HL-60 (cell line): ENCODE measurements around the gene SRSF12.

Experiments used
- DNase-seq, 2 experiments: peaks; one replicate each; pipeline ENCODE4 v3.0.0-alpha.2; 2010 to 2020; ENCODE audit warnings: low read depth in 1 of 2, low spot score in 1 of 2
- H3K27ac ChIP-seq: fragments of 250-450 bp; sonication (Bioruptor Pico); replicated peaks from 2 replicates; pipeline ENCODE4 v1.5.1; 2020; ENCODE audit warnings: mild to moderate bottlenecking, moderate library complexity
- H3K27me3 ChIP-seq: fragments of 250-450 bp; sonication (Bioruptor Pico); 2 replicates; pipeline ENCODE4 v1.5.1; 2021; ENCODE audit warnings: mild to moderate bottlenecking, moderate library complexity; ENCODE audit not compliant: insufficient read depth, poor library complexity, severe bottlenecking
- H3K4me3 ChIP-seq: replicated peaks from 2 replicates; pipeline ENCODE4 v1.5.1; 2011; ENCODE audit warnings: mild to moderate bottlenecking, control low read depth, low read length; ENCODE audit not compliant: insufficient read depth
- GABPA ChIP-seq: IDR thresholded peaks from 2 replicates; pipeline ENCODE4 v1.6.1; 2012; ENCODE audit warnings: low read depth
- POLR2AphosphoS5 ChIP-seq: IDR thresholded peaks from 2 replicates; pipeline ENCODE4 v1.6.1; 2012; ENCODE audit warnings: low read depth
- SPI1 ChIP-seq: IDR thresholded peaks from 2 replicates; pipeline ENCODE4 v1.6.1; 2012; ENCODE audit warnings: low read depth, mild to moderate bottlenecking, borderline replicate concordance
- TF ChIP-seq, protein P1 (sequence below): IDR thresholded peaks from one replicate; pipeline ENCODE4 v1.5.1; 2011; ENCODE audit warnings: low read length, control low read depth, inconsistent platforms; ENCODE audit not compliant: insufficient read depth
- TF ChIP-seq, protein P2 (sequence below): IDR thresholded peaks from 2 replicates; pipeline ENCODE4 v1.6.1; 2012; ENCODE audit warnings: low read depth; ENCODE audit not compliant: insufficient replicate concordance

Gene SRSF12

GRCh38 chr6:89121934-89122333 lies 4.1 kb upstream of the SRSF12 start:
- DNase-seq: no peak
- no peak overlapping the region for H3K27ac ChIP-seq
- H3K27me3 ChIP-seq: no peaks in the 10 kb centered on the region
- no peak for TF ChIP-seq GABPA
- TF ChIP-seq, protein P1, sequence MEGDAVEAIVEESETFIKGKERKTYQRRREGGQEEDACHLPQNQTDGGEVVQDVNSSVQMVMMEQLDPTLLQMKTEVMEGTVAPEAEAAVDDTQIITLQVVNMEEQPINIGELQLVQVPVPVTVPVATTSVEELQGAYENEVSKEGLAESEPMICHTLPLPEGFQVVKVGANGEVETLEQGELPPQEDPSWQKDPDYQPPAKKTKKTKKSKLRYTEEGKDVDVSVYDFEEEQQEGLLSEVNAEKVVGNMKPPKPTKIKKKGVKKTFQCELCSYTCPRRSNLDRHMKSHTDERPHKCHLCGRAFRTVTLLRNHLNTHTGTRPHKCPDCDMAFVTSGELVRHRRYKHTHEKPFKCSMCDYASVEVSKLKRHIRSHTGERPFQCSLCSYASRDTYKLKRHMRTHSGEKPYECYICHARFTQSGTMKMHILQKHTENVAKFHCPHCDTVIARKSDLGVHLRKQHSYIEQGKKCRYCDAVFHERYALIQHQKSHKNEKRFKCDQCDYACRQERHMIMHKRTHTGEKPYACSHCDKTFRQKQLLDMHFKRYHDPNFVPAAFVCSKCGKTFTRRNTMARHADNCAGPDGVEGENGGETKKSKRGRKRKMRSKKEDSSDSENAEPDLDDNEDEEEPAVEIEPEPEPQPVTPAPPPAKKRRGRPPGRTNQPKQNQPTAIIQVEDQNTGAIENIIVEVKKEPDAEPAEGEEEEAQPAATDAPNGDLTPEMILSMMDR: no peak
- no peak for TF ChIP-seq SPI1
- no peak for TF ChIP-seq POLR2AphosphoS5
- TF ChIP-seq, protein P2, sequence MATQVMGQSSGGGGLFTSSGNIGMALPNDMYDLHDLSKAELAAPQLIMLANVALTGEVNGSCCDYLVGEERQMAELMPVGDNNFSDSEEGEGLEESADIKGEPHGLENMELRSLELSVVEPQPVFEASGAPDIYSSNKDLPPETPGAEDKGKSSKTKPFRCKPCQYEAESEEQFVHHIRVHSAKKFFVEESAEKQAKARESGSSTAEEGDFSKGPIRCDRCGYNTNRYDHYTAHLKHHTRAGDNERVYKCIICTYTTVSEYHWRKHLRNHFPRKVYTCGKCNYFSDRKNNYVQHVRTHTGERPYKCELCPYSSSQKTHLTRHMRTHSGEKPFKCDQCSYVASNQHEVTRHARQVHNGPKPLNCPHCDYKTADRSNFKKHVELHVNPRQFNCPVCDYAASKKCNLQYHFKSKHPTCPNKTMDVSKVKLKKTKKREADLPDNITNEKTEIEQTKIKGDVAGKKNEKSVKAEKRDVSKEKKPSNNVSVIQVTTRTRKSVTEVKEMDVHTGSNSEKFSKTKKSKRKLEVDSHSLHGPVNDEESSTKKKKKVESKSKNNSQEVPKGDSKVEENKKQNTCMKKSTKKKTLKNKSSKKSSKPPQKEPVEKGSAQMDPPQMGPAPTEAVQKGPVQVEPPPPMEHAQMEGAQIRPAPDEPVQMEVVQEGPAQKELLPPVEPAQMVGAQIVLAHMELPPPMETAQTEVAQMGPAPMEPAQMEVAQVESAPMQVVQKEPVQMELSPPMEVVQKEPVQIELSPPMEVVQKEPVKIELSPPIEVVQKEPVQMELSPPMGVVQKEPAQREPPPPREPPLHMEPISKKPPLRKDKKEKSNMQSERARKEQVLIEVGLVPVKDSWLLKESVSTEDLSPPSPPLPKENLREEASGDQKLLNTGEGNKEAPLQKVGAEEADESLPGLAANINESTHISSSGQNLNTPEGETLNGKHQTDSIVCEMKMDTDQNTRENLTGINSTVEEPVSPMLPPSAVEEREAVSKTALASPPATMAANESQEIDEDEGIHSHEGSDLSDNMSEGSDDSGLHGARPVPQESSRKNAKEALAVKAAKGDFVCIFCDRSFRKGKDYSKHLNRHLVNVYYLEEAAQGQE: no peak
- H3K4me3 ChIP-seq: no peak overlapping the region

DNA sequence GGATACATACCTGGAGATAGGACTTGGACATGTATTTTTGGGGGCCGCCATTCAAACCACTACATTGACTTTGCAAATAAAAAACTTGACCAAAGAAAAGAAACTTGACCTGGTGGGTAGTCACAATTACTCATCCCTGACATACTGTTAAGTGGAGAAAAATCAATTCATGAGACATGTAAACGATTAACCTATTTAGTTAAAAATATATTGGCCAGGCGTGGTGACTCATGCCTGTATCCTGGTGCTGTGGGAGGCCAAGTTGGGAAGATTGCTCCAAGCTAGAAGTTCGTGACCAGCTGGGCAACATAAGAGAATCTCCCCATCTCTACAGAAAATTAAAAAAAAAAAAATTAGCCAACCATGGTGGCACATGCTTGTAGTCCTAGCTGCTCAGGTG lies 2.5 kb upstream of the SRSF12 start:
- TF ChIP-seq, protein P1: no peak
- TF ChIP-seq SPI1: no peak
- TF ChIP-seq POLR2AphosphoS5: no peak
- no peak for TF ChIP-seq GABPA
- Histone ChIP-seq H3K27ac (no peak overlapping the region), H3K27me3 (no peaks in the 10 kb centered on the region), H3K4me3 (no peak overlapping the region)
- no peak for DNase-seq

GRCh38 chr6:89118931-89119330 lies 1.1 kb upstream of the SRSF12 start:
- TF ChIP-seq GABPA: no peak
- TF ChIP-seq, protein P2: no peak
- TF ChIP-seq SPI1: no peak
- TF ChIP-seq, protein P1: no peak
- no peak for TF ChIP-seq POLR2AphosphoS5
- no peak overlapping the region for H3K4me3 ChIP-seq
- no peak for DNase-seq
- H3K27me3 ChIP-seq: no peaks in the 10 kb centered on the region
- no peak overlapping the region for H3K27ac ChIP-seq

DNA sequence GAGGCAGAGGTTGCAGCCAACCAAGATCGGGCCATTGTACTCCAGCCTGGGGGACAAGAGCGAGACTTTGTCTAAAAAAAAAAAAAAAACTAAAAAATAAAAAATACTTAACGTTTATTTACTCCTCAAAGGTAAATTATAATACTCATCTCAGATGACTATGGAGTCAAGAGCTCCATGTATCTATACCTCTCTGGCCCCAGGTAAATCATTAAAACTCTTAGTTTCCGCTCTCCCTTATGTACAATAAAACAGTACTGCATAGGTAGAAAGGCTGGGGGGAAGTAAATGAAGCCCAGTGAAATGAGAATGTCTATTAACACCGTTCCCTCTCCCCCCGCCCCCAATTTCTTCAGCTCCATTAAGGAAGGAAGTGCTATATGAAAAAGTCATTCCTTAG lies 1.2 kb downstream of the SRSF12 start:
- no peaks in the 10 kb centered on the region for H3K27me3 ChIP-seq
- TF ChIP-seq POLR2AphosphoS5 (no peak), SPI1 (peak; percentile 60), GABPA (no peak)
- TF ChIP-seq, protein P1: no peak
- TF ChIP-seq, protein P2: no peak
- no peak for DNase-seq
- H3K4me3 ChIP-seq: peak overlapping the region; percentile 61; the same call in 1 of the 2 replicates
- H3K27ac ChIP-seq: no peak overlapping the region
